IPS-15b (cell line): ENCODE data around the gene ATG7.
"Not testable (repeated sequence)": the region's sequence is repeated elsewhere in the genome, so short reads cannot be mapped to it uniquely, and the experiment has no call there.

ENCODE experiments used
- H3K27me3 ChIP-seq: one replicate; pipeline ENCODE4 v1.6.1; 2013; ENCODE audit warnings: low read length; ENCODE audit not compliant: control insufficient read depth, insufficient read depth
- H3K36me3 ChIP-seq: one replicate; pipeline ENCODE4 v1.6.1; 2013; ENCODE audit warnings: low read length; ENCODE audit not compliant: control insufficient read depth, insufficient read depth
- H3K4me1 ChIP-seq: one replicate; pipeline ENCODE4 v1.6.1; 2013; ENCODE audit warnings: mild to moderate bottlenecking, low read length; ENCODE audit not compliant: control insufficient read depth, insufficient read depth
- H3K4me3 ChIP-seq: one replicate; pipeline ENCODE4 v1.5.1; 2013; ENCODE audit warnings: low read depth, low read length
- H3K9ac ChIP-seq: one replicate; pipeline ENCODE4 v1.6.1; 2013; ENCODE audit warnings: low read depth, mild to moderate bottlenecking, low read length
- H3K9me3 ChIP-seq: one replicate; pipeline ENCODE4 v1.6.1; 2013; ENCODE audit warnings: mild to moderate bottlenecking, low read length; ENCODE audit not compliant: control insufficient read depth, insufficient read depth

ATG7 gene

DNA sequence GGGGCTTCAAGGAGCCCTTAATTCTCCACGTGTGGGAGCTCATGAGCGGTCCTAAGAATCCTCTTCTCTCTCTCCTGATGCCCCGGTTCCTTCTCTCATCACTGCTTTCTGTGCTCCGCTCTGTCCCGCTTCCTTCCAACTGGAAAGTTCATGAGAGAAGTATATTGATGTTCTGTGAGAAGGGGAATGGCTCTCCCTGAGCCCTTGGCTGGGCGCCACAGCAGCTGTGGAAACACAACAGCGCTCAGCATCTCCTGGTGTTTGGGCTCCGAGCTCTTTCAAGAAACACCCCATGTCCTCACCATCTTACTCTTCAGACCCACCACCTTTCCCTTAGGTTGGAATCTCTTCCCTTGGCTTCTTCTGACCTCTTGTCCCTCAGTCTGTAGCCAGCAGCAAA is 209.8 kb downstream of the ATG7 start:
- Histone ChIP-seq H3K27me3 (no peaks in the 10 kb centered on the region), H3K9ac (no peak overlapping the region), H3K36me3 (no peaks in the 10 kb centered on the region), H3K4me1 (peaks cover 12% of the 10 kb centered on the region), H3K9me3 (no peaks in the 10 kb centered on the region), H3K4me3 (no peak overlapping the region)

DNA sequence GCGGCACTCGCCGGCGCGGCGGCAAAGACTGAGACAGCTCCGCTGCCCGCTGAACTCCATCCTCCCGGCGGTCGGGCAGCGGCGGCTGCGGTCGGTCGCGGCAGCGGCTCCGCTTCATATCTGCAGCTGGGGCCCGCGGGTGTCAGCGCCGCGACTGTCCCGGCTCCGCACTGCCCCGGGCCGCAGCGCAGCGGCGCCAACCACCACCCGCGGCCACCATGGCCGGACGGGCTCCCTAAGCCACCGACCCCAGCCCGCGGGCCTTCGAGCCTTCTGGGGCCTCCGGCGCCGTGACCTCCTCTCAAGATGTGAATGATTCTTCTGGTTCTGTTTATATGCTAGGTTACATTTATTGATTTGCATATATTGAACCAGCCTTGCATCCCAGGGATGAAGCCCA is 216.2 kb downstream of the ATG7 start:
- not testable (repeated sequence) for H3K27me3 ChIP-seq, H3K9ac ChIP-seq, H3K4me1 ChIP-seq, H3K4me3 ChIP-seq, H3K36me3 ChIP-seq, H3K9me3 ChIP-seq

- no peaks in the 10 kb centered on the region for H3K36me3 ChIP-seq
- H3K9me3 ChIP-seq, result no peaks in the 10 kb centered on the region
- H3K4me3 ChIP-seq, result no peak overlapping the region
Measured at GRCh38 chr3:11494131-11494916, 222.1 kb downstream of the ATG7 start.

GRCh38 chr3:11495948-11496557 is 223.9 kb downstream of the ATG7 start:
- Histone ChIP-seq H3K9ac (no peak overlapping the region), H3K4me1 (peaks cover 7% of the 10 kb centered on the region), H3K36me3 (no peaks in the 10 kb centered on the region), H3K27me3 (no peaks in the 10 kb centered on the region), H3K9me3 (no peaks in the 10 kb centered on the region), H3K4me3 (no peak overlapping the region)

More at GRCh38 chr3:11494131-11494916, 222.1 kb downstream of the ATG7 start:
- no peak overlapping the region for H3K9ac ChIP-seq
- no peaks in the 10 kb centered on the region for H3K27me3 ChIP-seq
- H3K4me1 ChIP-seq, result peaks cover 7% of the 10 kb centered on the region

DNA sequence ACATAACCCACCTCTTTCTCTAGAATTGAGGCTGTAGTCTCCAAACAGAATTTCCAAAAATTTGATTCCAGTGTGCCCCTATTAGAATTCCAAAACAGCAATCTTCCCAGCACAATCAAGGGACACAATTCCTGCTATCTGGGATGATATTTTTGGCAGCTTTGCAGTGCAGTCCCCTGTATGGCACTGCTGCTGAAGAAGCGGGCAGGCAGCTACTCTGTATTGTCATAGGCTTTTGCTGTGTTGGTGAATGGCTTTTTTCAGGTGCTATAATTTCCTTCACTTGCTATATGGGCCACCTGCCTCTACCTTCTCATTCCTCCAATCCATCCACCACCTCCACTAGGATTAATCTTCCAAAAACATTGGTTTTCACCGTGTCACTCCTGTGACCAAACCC is 226.0 kb downstream of the ATG7 start:
- peaks cover 7% of the 10 kb centered on the region for H3K4me1 ChIP-seq
- H3K36me3 ChIP-seq, result no peaks in the 10 kb centered on the region
- no peaks in the 10 kb centered on the region for H3K9me3 ChIP-seq
- H3K9ac ChIP-seq, result no peak overlapping the region
- H3K4me3 ChIP-seq, result no peak overlapping the region
- no peaks in the 10 kb centered on the region for H3K27me3 ChIP-seq

DNA sequence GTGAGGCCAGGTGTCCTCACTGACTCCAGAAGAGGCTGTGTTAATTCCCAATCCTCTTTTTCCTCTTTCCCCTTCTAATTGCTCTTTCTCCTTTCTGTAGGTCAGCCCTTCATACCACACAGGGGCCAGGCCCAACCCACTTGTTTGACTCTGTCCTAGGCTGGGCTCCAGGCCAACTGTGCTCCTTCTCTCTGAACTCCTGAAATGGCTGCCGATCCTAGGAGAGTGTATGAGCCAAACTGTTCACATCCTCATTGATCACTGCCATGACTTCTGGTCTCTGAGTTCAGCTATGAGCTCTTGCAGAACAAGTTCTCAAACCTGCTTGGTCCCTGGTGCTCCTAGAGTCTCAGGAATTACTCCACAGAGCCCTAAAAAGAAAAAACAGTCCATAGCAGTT is 226.4 kb downstream of the ATG7 start:
- Histone ChIP-seq H3K4me1 (peaks cover 7% of the 10 kb centered on the region), H3K36me3 (no peaks in the 10 kb centered on the region), H3K27me3 (no peaks in the 10 kb centered on the region), H3K4me3 (no peak overlapping the region), H3K9ac (no peak overlapping the region), H3K9me3 (no peaks in the 10 kb centered on the region)

DNA sequence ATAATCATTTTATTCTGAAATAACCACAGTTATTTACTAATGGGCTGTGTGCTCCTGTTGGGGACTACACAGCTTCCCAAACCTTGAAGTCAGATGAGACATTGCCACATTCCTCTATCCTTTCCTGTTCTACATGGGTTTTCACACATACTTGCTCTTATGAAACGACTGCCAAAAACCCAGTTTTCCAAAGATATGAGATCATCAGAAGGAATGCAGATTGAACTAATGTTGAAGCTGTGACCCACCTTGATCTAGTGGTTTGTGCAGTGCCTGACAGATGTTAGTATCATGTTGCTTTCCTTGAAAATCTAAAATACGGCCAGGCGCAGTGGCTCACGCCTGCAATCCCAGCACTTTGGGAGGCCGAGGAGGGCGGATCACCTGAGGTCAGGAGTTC is 226.9 kb downstream of the ATG7 start:
- Histone ChIP-seq H3K36me3 (no peaks in the 10 kb centered on the region), H3K4me3 (no peak overlapping the region), H3K4me1 (peaks cover 7% of the 10 kb centered on the region), H3K9me3 (no peaks in the 10 kb centered on the region), H3K27me3 (no peaks in the 10 kb centered on the region), H3K9ac (no peak overlapping the region)

DNA sequence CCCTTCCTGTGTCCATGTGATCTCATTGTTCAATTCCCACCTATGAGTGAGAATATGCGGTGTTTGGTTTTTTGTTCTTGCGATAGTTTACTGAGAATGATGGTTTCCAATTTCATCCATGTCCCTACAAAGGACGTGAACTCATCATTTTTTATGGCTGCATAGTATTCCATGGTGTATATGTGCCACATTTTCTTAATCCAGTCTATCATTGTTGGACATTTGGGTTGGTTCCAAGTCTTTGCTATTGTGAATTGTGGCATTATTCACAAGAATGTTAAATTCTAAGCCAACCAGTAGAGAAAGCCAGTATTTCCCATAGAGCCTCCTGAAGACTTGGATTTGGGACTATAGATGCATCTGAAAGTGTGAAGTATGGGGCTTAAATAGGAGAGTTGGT is 230.2 kb downstream of the ATG7 start:
- not testable (repeated sequence) for H3K4me1 ChIP-seq, H3K9me3 ChIP-seq, H3K36me3 ChIP-seq, H3K9ac ChIP-seq, H3K27me3 ChIP-seq, H3K4me3 ChIP-seq

DNA sequence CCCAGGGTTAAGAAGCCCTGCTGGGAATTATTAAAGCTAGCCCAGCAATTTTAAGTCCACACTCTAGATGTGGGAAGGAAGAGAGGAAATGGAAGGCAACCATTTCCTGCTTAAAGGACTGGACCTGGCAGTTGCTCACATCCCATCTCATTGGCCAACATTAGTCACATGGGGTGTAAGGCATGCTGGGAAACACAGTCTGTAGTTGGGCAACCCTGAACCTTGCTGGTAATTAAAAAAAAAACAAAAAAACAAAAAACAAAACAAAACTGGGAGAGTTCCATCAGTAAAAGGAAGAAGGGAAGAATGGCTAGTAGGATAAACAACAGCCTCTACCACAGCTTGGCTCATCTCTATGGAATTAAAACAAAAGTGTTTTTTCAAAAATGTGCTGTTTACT is 235.5 kb downstream of the ATG7 start:
- H3K4me1 ChIP-seq, result peaks cover 16% of the 10 kb centered on the region
- H3K27me3 ChIP-seq, result no peaks in the 10 kb centered on the region
- H3K9ac ChIP-seq, result no peak overlapping the region
- no peak overlapping the region for H3K4me3 ChIP-seq
- no peaks in the 10 kb centered on the region for H3K36me3 ChIP-seq
- H3K9me3 ChIP-seq, result no peaks in the 10 kb centered on the region

GRCh38 chr3:11508346-11509172 is 236.4 kb downstream of the ATG7 start:
- H3K4me3 ChIP-seq, result no peak overlapping the region
- no peaks in the 10 kb centered on the region for H3K9me3 ChIP-seq
- no peaks in the 10 kb centered on the region for H3K36me3 ChIP-seq
- no peak overlapping the region for H3K9ac ChIP-seq
- H3K27me3 ChIP-seq, result no peaks in the 10 kb centered on the region
- H3K4me1 ChIP-seq, result peaks cover 16% of the 10 kb centered on the region

DNA sequence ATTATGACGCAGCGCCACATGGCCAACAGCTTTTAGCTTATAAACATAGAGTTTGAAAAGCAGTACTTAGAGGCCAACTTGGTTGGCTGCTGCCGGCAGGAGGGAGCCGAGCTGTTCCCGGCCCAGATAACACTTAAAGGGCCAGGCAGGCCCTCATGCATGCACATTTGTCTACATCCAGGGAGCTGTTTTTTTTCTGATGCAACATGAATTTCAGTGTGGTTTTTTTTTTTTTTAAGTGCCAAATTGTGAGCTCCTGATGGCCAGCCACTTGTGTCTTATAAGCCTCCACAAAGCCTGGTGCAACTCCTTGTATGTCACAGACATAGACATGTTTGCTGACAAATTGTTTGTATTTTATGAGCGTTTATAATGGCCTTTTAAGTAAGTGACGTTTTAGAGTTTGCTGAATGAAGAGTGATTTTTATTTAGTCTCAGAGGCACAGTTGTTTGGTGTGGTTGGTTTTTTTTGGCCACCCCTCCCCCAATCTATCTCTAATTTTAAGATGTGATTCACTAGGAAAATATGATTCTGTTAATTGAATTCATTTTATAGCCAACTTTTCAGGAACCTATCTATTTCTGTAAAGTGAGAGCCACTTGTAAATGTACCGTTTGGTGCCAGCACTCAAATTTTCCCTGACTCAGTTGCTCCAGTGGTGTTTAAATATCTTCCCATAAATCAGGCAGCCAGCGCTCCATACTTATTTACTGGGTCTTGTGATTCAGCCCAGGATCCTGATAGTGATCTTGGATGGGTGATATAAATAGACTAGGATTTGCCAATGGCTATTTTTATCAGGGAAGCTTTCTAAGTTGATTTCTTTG is 237.2 kb downstream of the ATG7 start:
- no peak overlapping the region for H3K9ac ChIP-seq
- peaks cover 16% of the 10 kb centered on the region for H3K4me1 ChIP-seq

More for the DNA sequence above, 237.2 kb downstream of the ATG7 start:
- H3K4me3 ChIP-seq, result no peak overlapping the region
- no peaks in the 10 kb centered on the region for H3K36me3 ChIP-seq
- no peaks in the 10 kb centered on the region for H3K27me3 ChIP-seq
- no peaks in the 10 kb centered on the region for H3K9me3 ChIP-seq
